ENCODE measurements around the gene CDH8.

Gene CDH8

DNA sequence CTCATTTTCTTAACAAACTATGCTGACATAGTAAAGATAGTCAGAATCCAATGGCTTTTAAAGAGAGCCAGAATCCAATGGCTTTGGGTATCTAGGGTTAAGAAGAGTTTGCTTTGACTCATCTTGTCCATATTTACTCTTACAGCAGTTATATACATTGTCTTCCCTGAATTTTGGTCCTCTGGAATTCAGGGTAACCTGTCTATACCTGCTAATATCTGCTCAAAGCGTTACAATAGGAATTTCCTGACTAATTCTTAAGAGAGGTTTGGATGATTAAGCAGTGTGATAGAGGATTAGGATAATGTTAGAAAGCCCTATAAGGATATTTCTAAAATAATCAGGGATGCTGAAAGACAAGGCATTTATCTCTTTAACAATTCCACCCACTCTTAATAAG lies 2.0 kb upstream of the CDH8 start:
- H3K27ac Mint-ChIP-seq = no peak overlapping the region
- TF ChIP-seq, protein P1, sequence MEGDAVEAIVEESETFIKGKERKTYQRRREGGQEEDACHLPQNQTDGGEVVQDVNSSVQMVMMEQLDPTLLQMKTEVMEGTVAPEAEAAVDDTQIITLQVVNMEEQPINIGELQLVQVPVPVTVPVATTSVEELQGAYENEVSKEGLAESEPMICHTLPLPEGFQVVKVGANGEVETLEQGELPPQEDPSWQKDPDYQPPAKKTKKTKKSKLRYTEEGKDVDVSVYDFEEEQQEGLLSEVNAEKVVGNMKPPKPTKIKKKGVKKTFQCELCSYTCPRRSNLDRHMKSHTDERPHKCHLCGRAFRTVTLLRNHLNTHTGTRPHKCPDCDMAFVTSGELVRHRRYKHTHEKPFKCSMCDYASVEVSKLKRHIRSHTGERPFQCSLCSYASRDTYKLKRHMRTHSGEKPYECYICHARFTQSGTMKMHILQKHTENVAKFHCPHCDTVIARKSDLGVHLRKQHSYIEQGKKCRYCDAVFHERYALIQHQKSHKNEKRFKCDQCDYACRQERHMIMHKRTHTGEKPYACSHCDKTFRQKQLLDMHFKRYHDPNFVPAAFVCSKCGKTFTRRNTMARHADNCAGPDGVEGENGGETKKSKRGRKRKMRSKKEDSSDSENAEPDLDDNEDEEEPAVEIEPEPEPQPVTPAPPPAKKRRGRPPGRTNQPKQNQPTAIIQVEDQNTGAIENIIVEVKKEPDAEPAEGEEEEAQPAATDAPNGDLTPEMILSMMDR (IDR thresholded peaks at IDR 0.05; ENCODE audit: unreplicated experiment in 3 of 3) = no peak
- peaks cover 24% of the 10 kb centered on the region for H3K4me1 Mint-ChIP-seq
- H3K4me3 Mint-ChIP-seq = no peak overlapping the region
- H3K36me3 Mint-ChIP-seq (ENCODE audit: low read depth) = no peaks in the 10 kb centered on the region
- no peaks in the 10 kb centered on the region for H3K9me3 Mint-ChIP-seq
- H3K27me3 Mint-ChIP-seq (ENCODE audit: low read depth) = peaks cover 80% of the 10 kb centered on the region

DNA sequence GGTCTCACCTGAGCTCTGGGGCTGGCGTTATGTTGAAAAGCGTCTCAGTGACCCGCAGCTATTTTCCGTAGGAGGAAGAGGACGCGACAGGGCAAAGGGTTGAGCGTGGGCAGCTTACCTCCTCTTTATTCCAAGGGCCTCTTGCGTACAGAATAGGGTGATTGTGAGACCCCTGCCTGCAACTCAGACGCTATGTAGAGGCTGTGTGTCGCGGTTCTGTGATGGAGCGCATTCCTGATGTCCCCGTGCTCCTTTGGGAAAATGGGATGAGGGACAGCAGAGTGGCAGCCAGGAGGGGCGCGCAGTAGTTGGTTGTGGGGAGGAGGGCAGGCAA lies 531 bp upstream of the CDH8 start:
- H3K4me3 Mint-ChIP-seq = peak overlapping the region; percentile 87 to 93 (median 88)
- H3K36me3 Mint-ChIP-seq (ENCODE audit: low read depth) = no peaks in the 10 kb centered on the region
- peaks cover 89% of the 10 kb centered on the region for H3K27me3 Mint-ChIP-seq (ENCODE audit: low read depth)
- TF ChIP-seq, protein P1 (IDR thresholded peaks at IDR 0.05; ENCODE audit: unreplicated experiment in 3 of 3) = no peak
- H3K27ac Mint-ChIP-seq = no peak overlapping the region
- H3K4me1 Mint-ChIP-seq = peaks cover 29% of the 10 kb centered on the region
- H3K9me3 Mint-ChIP-seq = no peaks in the 10 kb centered on the region

DNA sequence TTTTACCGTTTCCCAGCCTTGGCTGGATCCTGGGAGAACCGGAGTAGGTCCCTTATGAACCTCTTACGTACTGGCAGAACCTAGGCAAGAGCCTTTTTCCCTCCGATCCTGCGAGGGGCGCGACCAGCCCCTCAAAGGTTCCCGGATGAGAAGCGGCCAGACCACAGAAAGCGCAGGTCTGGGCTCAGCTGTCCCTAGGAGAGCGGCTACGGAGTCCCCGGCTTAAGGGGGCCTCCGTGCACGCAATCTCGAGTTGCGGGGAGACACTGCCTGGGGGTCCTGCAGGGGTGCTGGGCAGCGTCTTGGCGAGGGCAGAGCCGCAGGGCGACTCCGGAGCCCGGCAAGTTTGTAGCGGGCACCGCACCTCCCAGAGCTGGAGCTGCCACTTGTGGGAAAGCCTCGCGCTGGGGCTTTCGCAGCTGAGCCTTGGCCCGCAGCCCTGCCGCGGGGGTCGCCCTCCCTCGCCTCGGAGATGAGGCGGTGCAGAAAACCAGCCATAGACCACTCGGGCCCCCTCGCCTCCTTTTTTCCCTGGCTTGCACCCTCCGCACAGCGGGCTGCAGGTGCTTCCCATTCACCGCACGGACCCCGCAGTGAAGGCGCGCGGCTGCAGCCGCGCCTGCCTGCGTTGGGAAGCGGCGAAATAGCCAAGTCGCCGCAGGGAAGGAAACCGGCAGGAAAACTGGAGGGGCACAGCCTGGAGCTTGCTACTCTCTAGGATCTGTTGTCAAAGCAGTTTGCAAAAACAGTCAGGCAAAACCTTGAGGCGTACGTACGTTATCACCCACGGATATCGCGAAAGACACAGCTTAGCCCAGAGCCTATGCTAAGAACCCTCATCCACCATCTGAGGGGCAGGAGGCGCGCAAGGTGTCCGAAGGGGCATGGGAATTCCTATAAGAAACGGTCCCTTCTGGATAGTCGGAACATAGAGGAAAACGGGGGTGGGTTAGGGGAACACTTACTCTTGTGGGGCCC lies 834 bp downstream of the CDH8 start:
- Mint-ChIP-seq H3K4me3 (peak overlapping the region; percentile 87 to 93 (median 88)), H3K27me3 (ENCODE audit: low read depth) (peaks cover 90% of the 10 kb centered on the region), H3K9me3 (no peaks in the 10 kb centered on the region), H3K27ac (peak overlapping the region in 2 of 3 experiments; percentile 1 to 25), H3K4me1 (peaks cover 35% of the 10 kb centered on the region), H3K36me3 (ENCODE audit: low read depth) (no peaks in the 10 kb centered on the region)
- TF ChIP-seq, protein P1 (IDR thresholded peaks at IDR 0.05; ENCODE audit: unreplicated experiment in 3 of 3) = no peak

DNA sequence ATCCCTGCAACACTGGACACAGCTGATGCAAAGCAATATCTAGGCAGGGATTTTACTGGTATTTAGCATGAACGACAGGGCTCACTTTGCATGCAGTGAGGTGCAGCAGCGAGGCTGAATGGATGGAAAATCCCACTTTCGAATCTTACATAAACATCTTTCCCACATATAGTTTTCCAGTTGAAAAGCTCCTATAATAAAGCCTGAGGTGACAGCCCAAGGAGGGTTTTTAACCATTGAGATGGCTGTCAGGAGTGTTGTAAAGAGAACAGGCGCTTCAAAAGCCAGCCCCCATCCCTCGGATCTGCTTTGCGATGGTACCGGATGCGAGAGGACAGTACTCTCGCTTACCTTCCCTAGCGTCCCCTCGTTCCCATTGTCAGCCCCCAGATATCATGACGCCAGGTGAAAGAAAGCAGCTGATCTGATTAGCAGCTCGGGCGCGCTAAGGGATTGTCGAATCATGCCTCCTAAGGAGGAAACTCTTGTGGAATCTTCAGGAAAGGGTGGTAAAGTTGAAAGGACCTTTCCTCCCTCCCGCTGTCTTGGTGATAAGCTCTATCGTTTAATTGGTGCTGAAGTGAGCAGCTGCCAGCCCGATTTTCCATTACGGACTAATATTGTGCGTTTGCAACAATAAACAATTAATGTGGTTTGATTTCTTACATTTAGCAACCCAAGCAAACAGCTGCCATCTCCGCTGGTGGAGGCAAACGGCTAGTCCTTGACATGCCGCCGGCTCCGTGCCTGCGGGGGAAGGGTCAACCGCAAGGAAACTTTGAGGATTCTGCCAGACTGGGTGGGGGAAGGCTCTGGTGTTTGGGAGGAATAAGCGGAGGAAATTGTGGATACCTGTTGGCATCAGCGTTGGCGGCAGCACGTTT lies 1.8 kb downstream of the CDH8 start:
- Mint-ChIP-seq H3K9me3 (no peaks in the 10 kb centered on the region), H3K27me3 (ENCODE audit: low read depth) (peaks cover 91% of the 10 kb centered on the region), H3K36me3 (ENCODE audit: low read depth) (no peaks in the 10 kb centered on the region), H3K4me1 (peaks cover 35% of the 10 kb centered on the region), H3K4me3 (peak overlapping the region; percentile 87 to 93 (median 88)), H3K27ac (peak overlapping the region in 2 of 3 experiments; percentile 1 to 25)
- TF ChIP-seq, protein P1 (IDR thresholded peaks at IDR 0.05; ENCODE audit: unreplicated experiment in 3 of 3) = no peak

DNA sequence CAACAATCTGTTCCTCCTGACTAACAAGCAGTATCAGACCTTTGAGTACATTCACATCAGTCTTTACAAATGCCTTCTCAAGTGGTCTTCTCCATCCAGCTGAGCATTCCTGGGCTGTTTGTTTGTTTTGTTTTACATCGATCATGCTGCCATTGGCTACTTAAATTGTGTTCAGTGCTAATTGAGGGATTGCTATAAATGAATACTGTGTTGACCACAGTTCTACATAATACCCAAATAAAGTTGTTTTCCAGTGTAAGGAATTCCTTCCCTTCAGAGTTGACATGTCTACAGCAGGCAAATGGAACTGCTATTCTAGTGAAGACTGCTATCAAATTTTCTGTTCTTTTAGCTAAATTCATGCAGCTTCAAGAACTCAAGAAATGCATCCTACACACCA lies 3.2 kb downstream of the CDH8 start:
- no peaks in the 10 kb centered on the region for H3K36me3 Mint-ChIP-seq (ENCODE audit: low read depth)
- peaks cover 35% of the 10 kb centered on the region for H3K4me1 Mint-ChIP-seq
- peak overlapping the region; percentile 41 to 72 (median 71) for H3K4me3 Mint-ChIP-seq
- peak overlapping the region in 1 of 3 experiments; percentile 13 for H3K27ac Mint-ChIP-seq
- peaks cover 90% of the 10 kb centered on the region for H3K27me3 Mint-ChIP-seq (ENCODE audit: low read depth)
- H3K9me3 Mint-ChIP-seq = no peaks in the 10 kb centered on the region
- TF ChIP-seq, protein P1 (IDR thresholded peaks at IDR 0.05; ENCODE audit: unreplicated experiment in 3 of 3) = no peak
